SK-N-SH treated with all-trans-retinoic acid at 6 μM for 48 hours (cell line): Measurements from ENCODE around the gene RARS2.

Source experiments
- ARNTL ChIP-seq: fragments of 450-650 bp; formaldehyde crosslinking; IDR thresholded peaks from 2 replicates; pipeline ENCODE4 v1.5.0; 2020; ENCODE audit warnings: low read depth, mild to moderate bottlenecking, moderate library complexity, borderline replicate concordance
- BACH2 ChIP-seq: fragments of 250-450 bp; sonication (Bioruptor Pico); IDR thresholded peaks from 2 replicates; pipeline ENCODE4 v1.9.0; 2021; ENCODE audit warnings: mild to moderate bottlenecking, borderline replicate concordance
- ESRRG ChIP-seq: fragments of 250-450 bp; sonication (Bioruptor Pico); IDR thresholded peaks from 2 replicates; pipeline ENCODE4 v1.6.1; 2021; ENCODE audit warnings: mild to moderate bottlenecking
- RARB ChIP-seq: fragments of 250-450 bp; sonication (Bioruptor Pico); IDR thresholded peaks from 2 replicates; pipeline ENCODE4 v1.8.0; 2021; ENCODE audit warnings: mild to moderate bottlenecking, moderate library complexity
- ZNF70 ChIP-seq: fragments of 450-650 bp; formaldehyde crosslinking; IDR thresholded peaks from 2 replicates; pipeline ENCODE4 v1.5.0; 2020; ENCODE audit warnings: mild to moderate bottlenecking, moderate library complexity
- TF ChIP-seq, protein P1 (sequence below): fragments of 250-450 bp; sonication (Bioruptor Pico); IDR thresholded peaks from 2 replicates; pipeline ENCODE4 v1.8.0; 2020; ENCODE audit warnings: mild to moderate bottlenecking, moderate library complexity, borderline replicate concordance

DNA sequence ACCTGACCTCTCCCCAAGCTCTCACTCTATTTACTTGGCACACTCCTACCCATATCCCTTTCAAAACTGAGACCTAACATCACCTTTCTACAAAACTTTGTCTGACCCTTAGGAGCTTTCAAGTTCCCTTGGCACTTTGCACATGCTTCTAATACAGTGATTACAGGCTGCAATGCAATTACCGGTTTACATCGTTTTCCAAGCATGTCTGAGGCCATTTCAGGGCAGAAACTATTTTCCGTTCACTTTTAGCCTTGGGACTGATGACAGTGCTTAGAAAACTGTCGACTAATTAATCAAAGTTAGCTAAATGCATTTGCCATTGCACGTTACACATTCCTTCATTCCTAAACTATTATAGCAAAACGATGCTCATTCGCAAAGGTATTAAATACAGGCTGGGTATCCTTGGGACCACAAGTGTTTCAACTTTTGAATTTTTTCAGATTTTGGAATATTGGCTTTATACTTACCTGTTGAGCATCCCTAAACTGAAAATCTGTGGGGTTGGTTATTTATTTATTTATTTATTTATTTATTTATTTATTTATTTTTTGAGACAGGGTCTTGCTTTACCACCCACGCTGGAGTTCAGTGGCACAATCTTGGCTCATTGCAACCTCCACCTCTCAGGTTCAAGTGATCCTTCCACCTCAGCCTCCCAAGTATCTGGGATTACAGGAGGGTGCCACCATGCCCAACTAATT lies 3.3 kb downstream of the RARS2 start:
- TF ChIP-seq, protein P1, sequence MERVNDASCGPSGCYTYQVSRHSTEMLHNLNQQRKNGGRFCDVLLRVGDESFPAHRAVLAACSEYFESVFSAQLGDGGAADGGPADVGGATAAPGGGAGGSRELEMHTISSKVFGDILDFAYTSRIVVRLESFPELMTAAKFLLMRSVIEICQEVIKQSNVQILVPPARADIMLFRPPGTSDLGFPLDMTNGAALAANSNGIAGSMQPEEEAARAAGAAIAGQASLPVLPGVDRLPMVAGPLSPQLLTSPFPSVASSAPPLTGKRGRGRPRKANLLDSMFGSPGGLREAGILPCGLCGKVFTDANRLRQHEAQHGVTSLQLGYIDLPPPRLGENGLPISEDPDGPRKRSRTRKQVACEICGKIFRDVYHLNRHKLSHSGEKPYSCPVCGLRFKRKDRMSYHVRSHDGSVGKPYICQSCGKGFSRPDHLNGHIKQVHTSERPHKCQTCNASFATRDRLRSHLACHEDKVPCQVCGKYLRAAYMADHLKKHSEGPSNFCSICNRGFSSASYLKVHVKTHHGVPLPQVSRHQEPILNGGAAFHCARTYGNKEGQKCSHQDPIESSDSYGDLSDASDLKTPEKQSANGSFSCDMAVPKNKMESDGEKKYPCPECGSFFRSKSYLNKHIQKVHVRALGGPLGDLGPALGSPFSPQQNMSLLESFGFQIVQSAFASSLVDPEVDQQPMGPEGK = no peak
- no peak for TF ChIP-seq ESRRG (CRISPR knock-in tag)
- no peak for TF ChIP-seq ZNF70
- no peak for TF ChIP-seq ARNTL (CRISPR knock-in tag)
- no peak for TF ChIP-seq RARB (CRISPR knock-in tag)
- TF ChIP-seq BACH2 = no peak
